K562 treated with DMSO at 1 percent for 4 hours (cell line): ENCODE measurements around the gene PRKAR1B. TPM values are rescaled to one million over a fixed set of nuclear protein-coding genes. Genes with fewer than 3 reads are reported as not detected.

ENCODE experiments used
- total RNA-seq: library from RNA; unstranded; fragments of 300-600 nt; gene quantifications from 2 replicates; pipeline ENCODE4 v1.2.3, GENCODE V29; 2022; ENCODE audit not compliant: insufficient read depth

The PRKAR1B gene
- total RNA-seq: 12.8 and 15.0 TPM in 2 replicates

DNA sequence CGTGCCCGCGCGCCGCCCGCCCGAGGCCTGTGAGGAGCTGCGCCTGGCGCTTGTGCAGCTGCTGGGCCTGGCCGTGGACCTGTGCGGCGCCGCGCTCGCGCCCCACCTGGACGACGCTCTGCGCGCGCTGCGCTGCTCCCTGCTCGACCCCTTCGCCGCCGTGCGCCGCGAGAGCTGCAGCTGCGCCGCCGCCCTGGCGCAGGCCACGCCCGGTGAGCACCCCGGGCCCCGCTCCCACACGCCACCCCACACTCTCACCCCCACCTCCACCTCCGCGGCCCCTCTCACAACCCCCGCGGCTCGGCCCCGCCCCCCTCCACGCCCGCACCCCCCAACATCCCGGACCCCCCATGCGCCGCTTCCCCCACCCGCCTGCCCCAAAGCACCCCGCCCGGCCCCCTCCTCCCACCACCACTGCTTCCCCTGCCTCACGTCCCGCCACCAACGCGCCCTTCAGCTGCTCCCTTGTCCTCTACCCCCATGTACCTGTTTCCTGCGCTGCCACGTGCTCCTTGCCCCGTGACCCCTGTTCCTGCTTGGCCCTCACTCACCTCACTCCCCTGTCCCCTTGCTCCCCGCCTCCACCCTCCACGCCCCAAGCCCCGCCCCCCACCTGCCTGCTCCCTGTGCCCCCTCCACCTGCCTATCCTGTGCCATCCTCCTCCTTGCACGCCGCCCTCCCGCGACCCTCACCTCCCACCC lies at the start of gene PRKAR1B:
PRKAR1B (minus strand) TSS at position 178 of the 702 bp plus-strand sequence. CDS start 15,776 bp downstream, outside the sequence.

DNA sequence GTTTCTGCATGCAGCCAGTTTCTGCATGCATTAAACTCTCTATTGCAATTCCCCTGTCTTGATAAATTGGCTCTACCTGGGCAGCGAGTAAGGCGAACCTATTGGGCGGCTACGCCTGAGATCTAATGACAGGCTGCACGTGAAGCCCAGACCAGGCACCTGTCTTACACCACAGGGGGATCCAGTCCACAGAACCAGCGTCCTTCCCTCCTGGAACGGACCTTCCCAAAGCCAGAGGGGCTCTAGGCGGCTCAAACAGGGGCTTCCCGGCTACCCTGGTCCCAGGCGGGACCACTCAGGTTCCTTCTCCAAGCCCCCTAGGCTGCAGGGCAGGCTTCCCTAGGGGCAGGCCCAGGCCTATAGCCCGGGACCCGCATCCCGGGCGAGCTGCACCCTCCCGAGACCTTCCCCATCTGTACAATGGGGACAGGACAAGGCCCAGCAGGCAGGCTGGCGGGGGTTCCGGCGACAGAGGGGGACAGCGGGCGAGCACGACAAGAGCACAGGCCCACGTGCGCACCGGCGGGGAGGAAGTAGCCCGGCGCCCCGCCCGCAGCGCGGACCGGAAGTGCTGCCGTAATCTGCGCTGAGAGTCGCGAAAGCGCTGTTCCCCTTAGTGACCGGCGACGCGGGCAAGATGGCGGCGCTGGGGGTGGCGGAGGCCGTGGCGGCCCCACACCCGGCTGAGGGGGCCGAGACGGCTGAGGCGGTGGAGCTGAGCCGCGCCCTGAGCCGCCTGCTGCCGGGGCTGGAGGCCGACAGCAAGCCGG lies 812 bp downstream of the PRKAR1B start, which contains the start of gene DNAAF5:
DNAAF5 (plus strand) TSS at position 616 of the 770 bp plus-strand sequence; CDS start at position 638, 22 bp downstream.

DNA sequence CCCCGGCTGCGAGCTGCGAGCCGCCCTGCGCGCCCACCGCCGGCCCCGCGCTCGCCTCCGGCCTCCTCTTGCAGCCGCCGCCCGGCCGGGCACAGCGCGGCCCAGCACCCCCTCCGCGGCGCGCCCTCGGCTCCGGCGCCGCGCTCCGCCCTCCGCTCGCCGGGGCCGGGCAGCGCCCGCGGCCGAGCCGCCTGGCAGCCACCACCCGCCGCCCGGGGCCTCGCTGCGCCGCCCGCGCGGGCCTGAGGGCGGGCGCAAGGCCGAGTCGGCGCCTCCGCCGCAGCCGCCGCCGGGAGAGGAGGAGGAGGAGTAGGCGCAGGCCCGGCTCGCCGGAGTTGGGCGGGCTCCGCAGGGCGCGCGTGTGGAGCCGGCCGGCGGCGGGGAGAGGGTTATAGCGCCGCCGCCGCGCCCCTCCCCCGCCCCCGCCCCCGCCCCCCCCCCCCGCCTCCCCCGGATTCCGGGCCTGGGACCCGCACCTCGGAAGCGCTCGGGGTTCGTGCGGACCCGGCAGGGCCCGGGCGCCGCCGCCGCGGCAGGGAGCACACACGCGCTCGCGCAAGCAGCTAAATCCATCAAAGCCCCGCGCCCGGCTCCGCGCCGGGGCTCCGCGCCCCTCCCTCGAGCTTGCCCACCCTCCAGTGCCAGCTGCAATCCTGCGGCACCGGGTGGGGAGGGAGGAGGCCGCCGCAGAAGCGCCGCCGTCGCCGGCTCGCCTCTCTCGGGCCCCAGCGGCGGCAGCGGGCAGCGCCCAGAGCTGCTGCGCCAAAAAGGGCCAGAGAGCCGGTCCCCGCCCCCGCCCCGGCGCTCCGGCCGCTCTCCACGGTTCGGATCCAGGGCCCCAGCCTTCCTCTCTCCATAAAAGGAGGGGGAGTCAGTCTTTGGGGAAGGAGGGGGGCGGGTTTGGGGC lies 207.3 kb downstream of the PRKAR1B start, which contains the start of gene PDGFA:
PDGFA (minus strand) TSS at position 363 of the 907 bp plus-strand sequence. CDS start 845 bp downstream, outside the sequence.

Other genes with a start within 250 kb of the PRKAR1B start
- gene PDGFA, start 207.4 kb downstream of the PRKAR1B start, total RNA-seq: 5.0 and 7.4 TPM in 2 replicates
- gene DNAAF5, start 582 bp downstream of the PRKAR1B start, total RNA-seq: 21.9 and 22.3 TPM in 2 replicates
- 85.7 and 95.8 TPM in 2 replicates for gene SUN1, start 105.2 kb upstream of the PRKAR1B start, total RNA-seq
- gene GET4, start 149.3 kb upstream of the PRKAR1B start, total RNA-seq: 109 and 120 TPM in 2 replicates
- gene ADAP1, start 227.4 kb upstream of the PRKAR1B start, total RNA-seq: 0.75 and 3.4 TPM in 2 replicates
- gene COX19, start 248.3 kb upstream of the PRKAR1B start, total RNA-seq: 7.4 and 9.3 TPM in 2 replicates